ENCODE measurements around the gene SPINK1. TPM values are rescaled to one million over a fixed set of nuclear protein-coding genes. Genes with fewer than 3 reads are reported as not detected.

The SPINK1 gene
- total and polyA plus RNA-seq, 2 experiments from 2014 or later, result 0.82 TPM; not detected in 1

DNA sequence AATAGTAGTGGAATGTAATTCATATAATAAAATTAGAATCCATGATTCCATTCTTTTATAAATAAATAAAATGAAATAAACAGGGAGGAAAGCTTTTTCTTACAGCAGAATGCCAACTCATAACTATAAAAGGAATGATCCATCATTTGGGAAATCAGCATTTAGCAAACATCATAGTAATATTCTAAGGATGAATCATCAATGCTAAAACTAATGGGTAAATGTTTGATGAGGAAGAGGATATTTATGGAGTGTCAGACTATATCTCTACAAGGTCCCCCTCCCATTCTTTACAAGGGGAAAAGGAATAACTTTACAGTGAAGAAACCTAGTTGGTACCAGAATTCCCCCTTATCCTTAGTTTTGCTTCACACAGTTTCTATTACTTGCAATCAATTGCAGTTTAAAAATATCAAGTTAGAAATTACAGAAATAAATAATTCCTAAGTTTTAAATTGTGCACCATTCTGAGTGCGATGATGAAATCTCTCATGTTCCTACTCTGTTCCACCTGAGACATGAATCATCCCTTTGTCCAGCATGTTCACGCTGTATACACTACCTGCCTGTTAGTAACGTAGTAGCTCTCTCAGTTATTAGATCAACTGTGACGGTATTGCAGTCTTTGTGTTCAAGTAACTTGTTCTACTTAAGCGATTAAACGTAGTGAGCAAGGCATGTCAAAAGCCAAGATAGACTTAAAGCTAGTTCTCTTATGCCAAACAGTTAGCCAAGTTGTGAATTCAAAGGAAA is 34.7 kb downstream of the SPINK1 start:
- Histone ChIP-seq H3K79me2 (replicated peaks; ENCODE audit: insufficient read depth) (no peaks in the 10 kb centered on the region), H3K27me3 (ENCODE audit: insufficient read depth) (no peaks in the 10 kb centered on the region), H3K4me1 (ENCODE audit: insufficient read depth) (no peaks in the 10 kb centered on the region), H3K36me3 (ENCODE audit: insufficient read depth) (no peaks in the 10 kb centered on the region), H2AFZ (no peak overlapping the region), H3K9me2 (ENCODE audit: insufficient read depth) (no peaks in the 10 kb centered on the region), H4K20me1 (replicated peaks; ENCODE audit: insufficient read depth) (no peaks in the 10 kb centered on the region), H3F3A (replicated peaks; ENCODE audit: low read depth) (no peaks in the 10 kb centered on the region), H3K4me2 (no peak overlapping the region), H3K4me3 (no peak overlapping the region), H3K27ac (ENCODE audit: low read depth) (no peak overlapping the region)
- no peak overlapping the region for H3K27ac Mint-ChIP-seq
- no peaks in the 10 kb centered on the region for H3K9me3 Mint-ChIP-seq
- DNase-seq (ENCODE audit: low spot score) (no peak), ATAC-seq (no peak)
- no peak for TF ChIP-seq STAT1 (IDR thresholded peaks at IDR 0.05; ENCODE audit: unreplicated experiment)
- TF ChIP-seq ZNF331 (CRISPR knock-in tag; IDR thresholded peaks at IDR 0.05; ENCODE audit: low read depth), result no peak
- TF ChIP-seq CREB1 (CRISPR knock-in tag; IDR thresholded peaks at IDR 0.05; ENCODE audit: low read depth), result no peak
- TF ChIP-seq JUNB (IDR thresholded peaks at IDR 0.05; ENCODE audit: unreplicated experiment), result no peak
- TF ChIP-seq EZH2 (IDR thresholded peaks at IDR 0.05; ENCODE audit: low read depth, unreplicated experiment), result no peak
- TF ChIP-seq EZH2phosphoT487 (IDR thresholded peaks at IDR 0.05; ENCODE audit: unreplicated experiment), result no peak
- TF ChIP-seq, protein P1, sequence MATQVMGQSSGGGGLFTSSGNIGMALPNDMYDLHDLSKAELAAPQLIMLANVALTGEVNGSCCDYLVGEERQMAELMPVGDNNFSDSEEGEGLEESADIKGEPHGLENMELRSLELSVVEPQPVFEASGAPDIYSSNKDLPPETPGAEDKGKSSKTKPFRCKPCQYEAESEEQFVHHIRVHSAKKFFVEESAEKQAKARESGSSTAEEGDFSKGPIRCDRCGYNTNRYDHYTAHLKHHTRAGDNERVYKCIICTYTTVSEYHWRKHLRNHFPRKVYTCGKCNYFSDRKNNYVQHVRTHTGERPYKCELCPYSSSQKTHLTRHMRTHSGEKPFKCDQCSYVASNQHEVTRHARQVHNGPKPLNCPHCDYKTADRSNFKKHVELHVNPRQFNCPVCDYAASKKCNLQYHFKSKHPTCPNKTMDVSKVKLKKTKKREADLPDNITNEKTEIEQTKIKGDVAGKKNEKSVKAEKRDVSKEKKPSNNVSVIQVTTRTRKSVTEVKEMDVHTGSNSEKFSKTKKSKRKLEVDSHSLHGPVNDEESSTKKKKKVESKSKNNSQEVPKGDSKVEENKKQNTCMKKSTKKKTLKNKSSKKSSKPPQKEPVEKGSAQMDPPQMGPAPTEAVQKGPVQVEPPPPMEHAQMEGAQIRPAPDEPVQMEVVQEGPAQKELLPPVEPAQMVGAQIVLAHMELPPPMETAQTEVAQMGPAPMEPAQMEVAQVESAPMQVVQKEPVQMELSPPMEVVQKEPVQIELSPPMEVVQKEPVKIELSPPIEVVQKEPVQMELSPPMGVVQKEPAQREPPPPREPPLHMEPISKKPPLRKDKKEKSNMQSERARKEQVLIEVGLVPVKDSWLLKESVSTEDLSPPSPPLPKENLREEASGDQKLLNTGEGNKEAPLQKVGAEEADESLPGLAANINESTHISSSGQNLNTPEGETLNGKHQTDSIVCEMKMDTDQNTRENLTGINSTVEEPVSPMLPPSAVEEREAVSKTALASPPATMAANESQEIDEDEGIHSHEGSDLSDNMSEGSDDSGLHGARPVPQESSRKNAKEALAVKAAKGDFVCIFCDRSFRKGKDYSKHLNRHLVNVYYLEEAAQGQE (IDR thresholded peaks at IDR 0.05; ENCODE audit: unreplicated experiment), result no peak
- TF ChIP-seq, protein P2, sequence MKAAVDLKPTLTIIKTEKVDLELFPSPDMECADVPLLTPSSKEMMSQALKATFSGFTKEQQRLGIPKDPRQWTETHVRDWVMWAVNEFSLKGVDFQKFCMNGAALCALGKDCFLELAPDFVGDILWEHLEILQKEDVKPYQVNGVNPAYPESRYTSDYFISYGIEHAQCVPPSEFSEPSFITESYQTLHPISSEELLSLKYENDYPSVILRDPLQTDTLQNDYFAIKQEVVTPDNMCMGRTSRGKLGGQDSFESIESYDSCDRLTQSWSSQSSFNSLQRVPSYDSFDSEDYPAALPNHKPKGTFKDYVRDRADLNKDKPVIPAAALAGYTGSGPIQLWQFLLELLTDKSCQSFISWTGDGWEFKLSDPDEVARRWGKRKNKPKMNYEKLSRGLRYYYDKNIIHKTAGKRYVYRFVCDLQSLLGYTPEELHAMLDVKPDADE (IDR thresholded peaks at IDR 0.05), result no peak
- TF ChIP-seq NANOG (IDR thresholded peaks at IDR 0.05; ENCODE audit: borderline replicate concordance), result no peak
- TF ChIP-seq, protein P3, sequence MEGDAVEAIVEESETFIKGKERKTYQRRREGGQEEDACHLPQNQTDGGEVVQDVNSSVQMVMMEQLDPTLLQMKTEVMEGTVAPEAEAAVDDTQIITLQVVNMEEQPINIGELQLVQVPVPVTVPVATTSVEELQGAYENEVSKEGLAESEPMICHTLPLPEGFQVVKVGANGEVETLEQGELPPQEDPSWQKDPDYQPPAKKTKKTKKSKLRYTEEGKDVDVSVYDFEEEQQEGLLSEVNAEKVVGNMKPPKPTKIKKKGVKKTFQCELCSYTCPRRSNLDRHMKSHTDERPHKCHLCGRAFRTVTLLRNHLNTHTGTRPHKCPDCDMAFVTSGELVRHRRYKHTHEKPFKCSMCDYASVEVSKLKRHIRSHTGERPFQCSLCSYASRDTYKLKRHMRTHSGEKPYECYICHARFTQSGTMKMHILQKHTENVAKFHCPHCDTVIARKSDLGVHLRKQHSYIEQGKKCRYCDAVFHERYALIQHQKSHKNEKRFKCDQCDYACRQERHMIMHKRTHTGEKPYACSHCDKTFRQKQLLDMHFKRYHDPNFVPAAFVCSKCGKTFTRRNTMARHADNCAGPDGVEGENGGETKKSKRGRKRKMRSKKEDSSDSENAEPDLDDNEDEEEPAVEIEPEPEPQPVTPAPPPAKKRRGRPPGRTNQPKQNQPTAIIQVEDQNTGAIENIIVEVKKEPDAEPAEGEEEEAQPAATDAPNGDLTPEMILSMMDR (conservative IDR thresholded peaks at IDR 0.05; ENCODE audit: low read depth in 2 of 2), result no peak
- TF ChIP-seq POLR2AphosphoS5 (IDR thresholded peaks at IDR 0.05; ENCODE audit: low read depth), result no peak
- TF ChIP-seq, protein P4, sequence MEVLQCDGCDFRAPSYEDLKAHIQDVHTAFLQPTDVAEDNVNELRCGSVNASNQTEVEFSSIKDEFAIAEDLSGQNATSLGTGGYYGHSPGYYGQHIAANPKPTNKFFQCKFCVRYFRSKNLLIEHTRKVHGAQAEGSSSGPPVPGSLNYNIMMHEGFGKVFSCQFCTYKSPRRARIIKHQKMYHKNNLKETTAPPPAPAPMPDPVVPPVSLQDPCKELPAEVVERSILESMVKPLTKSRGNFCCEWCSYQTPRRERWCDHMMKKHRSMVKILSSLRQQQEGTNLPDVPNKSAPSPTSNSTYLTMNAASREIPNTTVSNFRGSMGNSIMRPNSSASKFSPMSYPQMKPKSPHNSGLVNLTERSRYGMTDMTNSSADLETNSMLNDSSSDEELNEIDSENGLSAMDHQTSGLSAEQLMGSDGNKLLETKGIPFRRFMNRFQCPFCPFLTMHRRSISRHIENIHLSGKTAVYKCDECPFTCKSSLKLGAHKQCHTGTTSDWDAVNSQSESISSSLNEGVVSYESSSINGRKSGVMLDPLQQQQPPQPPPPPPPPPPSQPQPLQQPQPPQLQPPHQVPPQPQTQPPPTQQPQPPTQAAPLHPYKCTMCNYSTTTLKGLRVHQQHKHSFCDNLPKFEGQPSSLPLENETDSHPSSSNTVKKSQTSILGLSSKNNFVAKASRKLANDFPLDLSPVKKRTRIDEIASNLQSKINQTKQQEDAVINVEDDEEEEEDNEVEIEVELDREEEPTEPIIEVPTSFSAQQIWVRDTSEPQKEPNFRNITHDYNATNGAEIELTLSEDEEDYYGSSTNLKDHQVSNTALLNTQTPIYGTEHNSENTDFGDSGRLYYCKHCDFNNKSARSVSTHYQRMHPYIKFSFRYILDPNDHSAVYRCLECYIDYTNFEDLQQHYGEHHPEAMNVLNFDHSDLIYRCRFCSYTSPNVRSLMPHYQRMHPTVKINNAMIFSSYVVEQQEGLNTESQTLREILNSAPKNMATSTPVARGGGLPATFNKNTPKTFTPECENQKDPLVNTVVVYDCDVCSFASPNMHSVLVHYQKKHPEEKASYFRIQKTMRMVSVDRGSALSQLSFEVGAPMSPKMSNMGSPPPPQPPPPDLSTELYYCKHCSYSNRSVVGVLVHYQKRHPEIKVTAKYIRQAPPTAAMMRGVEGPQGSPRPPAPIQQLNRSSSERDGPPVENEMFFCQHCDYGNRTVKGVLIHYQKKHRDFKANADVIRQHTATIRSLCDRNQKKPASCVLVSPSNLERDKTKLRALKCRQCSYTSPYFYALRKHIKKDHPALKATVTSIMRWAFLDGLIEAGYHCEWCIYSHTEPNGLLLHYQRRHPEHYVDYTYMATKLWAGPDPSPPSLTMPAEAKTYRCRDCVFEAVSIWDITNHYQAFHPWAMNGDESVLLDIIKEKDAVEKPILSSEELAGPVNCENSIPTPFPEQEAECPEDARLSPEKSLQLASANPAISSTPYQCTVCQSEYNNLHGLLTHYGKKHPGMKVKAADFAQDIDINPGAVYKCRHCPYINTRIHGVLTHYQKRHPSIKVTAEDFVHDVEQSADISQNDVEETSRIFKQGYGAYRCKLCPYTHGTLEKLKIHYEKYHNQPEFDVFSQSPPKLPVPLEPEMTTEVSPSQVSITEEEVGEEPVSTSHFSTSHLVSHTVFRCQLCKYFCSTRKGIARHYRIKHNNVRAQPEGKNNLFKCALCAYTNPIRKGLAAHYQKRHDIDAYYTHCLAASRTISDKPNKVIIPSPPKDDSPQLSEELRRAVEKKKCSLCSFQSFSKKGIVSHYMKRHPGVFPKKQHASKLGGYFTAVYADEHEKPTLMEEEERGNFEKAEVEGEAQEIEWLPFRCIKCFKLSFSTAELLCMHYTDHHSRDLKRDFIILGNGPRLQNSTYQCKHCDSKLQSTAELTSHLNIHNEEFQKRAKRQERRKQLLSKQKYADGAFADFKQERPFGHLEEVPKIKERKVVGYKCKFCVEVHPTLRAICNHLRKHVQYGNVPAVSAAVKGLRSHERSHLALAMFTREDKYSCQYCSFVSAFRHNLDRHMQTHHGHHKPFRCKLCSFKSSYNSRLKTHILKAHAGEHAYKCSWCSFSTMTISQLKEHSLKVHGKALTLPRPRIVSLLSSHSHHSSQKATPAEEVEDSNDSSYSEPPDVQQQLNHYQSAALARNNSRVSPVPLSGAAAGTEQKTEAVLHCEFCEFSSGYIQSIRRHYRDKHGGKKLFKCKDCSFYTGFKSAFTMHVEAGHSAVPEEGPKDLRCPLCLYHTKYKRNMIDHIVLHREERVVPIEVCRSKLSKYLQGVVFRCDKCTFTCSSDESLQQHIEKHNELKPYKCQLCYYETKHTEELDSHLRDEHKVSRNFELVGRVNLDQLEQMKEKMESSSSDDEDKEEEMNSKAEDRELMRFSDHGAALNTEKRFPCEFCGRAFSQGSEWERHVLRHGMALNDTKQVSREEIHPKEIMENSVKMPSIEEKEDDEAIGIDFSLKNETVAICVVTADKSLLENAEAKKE (CRISPR knock-in tag; IDR thresholded peaks at IDR 0.05), result no peak
- H3K27me3 Mint-ChIP-seq (ENCODE audit: insufficient read depth, low read depth, poor library complexity), result no peaks in the 10 kb centered on the region
- no peaks in the 10 kb centered on the region for H3K36me3 Mint-ChIP-seq (ENCODE audit: low read depth)
- H3K4me1 Mint-ChIP-seq, result peaks cover 2% of the 10 kb centered on the region; the same call in 1 of the 3 replicates
- H3K4me3 Mint-ChIP-seq, result no peak overlapping the region

Data from GM23338 (cell line).